ENCODE measurements around the gene NAGK.
"Not testable (repeated sequence)": the region's sequence is repeated elsewhere in the genome, so short reads cannot be mapped to it uniquely, and the experiment has no call there.

The NAGK gene

GRCh38 chr2:71068218-71069035 is at the start of gene NAGK:
Gene NAGK (plus strand): TSS chr2:71068648. CDS start chr2:71068684, 36 bp downstream.
- DNase-seq (ENCODE audit: low read depth in 2 of 2): peak; percentile 93

DNA sequence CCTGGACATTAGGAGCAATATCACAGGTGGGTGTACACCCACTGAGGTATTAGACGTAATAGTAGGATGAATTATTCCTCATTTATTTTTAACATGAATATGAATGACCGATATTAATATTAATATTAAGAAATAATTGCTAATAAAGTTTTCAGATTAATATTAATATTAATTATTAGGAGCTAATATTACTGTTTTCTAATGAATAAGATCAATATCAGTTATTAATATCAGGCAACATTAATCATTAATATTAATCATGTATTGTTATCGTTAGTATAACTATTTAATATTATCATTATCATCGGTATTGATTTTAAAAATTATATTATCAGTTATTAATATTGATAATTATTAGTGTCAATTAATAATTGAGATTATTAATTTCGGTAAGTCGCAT is 48.5 kb upstream of the NAGK start:
- DNase-seq (ENCODE audit: low read depth in 2 of 2): not testable (repeated sequence)

- not testable (repeated sequence) for DNase-seq (ENCODE audit: low read depth in 2 of 2)
Measured at GRCh38 chr2:71021394-71021793, 47.1 kb upstream of the NAGK start.

DNA sequence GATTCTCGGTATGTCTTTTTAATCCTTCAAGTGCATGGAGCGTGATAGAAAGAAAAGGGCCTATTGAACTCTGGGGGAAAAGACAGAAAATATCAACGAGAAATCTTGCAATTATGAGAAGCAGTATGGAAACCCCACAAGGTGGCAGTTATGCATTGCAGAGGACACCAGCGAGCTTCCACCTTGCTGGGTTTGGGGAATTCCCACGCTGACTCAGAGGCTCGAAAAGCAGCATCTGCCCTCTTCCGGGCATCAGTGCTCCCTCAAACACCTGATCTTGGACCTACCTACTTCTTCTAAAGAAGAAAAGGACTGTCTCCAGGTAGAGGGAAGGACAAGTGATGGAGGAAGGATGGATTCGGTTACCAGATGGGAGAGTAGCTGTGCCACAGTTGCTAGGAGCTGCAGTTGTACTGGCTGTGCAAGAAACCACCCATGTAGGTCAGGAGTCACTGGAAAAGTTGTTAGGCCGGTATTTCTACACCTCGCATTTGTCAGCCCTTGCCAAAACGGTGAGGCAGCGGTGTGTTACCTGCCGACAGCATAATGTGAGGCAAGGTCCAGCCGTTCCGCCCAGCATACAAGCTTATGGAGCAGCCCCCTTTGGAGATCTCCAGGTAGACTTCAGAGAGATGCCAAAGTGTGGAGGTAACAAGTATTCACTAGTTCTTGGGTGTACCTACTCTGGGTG is 44.8 kb upstream of the NAGK start:
- DNase-seq (ENCODE audit: low read depth in 2 of 2): peak; percentile 45 to 59

DNA sequence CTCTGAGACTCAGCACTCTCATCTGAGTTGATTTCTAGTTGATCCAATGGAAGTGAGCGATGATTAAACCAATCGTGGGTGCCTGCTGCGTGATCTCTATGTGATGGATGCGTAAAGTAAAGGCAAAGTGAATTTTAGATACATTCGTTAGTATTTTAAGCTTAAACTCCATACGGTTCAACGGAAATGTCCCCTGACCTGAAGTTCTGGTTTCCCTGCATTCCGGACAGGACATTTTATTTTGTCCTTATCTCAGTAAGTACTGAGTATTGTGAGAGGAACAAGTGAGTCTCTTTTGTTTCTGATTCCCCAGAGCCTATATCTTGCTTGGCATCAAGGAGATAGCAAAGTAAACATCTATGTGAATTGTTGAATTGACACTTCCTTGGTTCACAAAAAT is 32.2 kb upstream of the NAGK start:
- not testable (repeated sequence) for DNase-seq (ENCODE audit: low read depth in 2 of 2)

DNA sequence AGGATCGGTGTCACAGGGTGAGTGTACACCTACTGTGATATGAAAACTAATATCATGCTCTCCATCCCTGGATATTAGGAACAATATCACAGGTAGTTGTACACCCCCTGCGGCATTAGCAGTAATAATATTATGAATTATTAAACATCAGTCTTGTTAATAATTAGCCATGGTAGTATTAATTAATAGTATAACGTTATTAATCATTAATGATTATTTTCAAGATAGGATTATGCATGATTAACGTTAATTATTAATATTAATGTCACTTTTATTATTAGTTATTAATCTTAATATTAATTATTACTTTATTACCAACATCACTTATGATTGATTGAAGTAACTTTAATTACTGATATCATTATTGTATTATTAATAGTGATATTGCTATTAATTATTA is 26.2 kb upstream of the NAGK start:
- no peak for DNase-seq (ENCODE audit: low read depth in 2 of 2)

DNA sequence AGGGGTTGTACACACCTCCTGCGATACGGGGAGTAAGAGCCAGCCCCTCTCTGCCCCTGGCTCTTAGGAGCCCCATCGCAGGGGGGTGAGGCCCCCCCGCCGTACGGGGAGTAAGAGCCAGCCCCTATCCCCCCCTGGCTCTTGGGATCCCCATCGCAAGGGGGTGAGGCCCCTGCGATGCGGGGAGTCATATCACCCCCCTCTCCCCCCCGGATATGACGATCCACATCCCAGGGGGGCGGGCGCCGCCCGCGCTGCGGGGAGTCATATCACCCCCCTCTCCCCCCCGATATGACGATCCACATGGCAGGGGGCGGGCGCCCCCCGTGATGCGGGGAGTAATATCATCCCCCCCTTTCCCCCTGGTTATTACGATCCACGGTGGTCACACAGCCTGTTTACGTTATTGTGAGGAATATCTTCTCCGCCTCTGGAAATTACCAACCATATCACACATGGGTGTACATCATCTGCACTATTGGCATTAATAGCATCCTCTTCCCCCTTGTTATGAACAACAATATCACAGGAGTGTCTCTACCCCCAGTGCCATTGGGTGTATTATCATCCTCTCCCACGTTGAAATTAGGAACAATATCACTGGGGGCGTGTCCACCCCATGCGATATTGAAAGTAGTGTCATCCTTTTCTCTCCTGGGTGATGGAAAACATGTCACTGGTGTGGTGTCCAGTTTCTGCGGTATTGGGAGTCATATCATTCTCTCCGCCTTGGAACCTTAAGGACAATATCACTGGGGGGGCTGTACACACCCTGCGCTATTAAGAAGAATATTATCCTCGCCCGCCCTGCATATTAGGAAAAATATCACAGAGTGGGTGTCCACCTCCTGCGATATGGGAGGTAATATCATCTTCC is 24.7 kb upstream of the NAGK start:
- no peak for DNase-seq (ENCODE audit: low read depth in 2 of 2)

DNA sequence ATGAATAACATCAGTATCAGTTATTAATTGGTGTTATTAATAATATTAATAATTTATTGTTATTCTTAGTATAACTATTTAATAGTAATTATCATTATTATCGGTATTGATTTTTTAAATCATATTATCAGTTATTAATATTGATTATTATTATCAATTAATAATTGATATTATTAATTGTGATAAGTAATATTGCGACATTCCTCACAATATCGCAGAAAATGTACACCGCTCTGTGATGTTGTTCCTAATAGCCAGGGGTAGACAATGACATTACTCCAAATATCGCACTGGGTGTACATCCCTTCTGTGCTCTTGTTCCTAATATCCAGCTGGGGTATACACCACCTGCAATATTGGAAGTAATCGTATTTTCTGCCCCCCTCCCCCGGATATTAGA is 23.3 kb upstream of the NAGK start:
- no peak for DNase-seq (ENCODE audit: low read depth in 2 of 2)

DNA sequence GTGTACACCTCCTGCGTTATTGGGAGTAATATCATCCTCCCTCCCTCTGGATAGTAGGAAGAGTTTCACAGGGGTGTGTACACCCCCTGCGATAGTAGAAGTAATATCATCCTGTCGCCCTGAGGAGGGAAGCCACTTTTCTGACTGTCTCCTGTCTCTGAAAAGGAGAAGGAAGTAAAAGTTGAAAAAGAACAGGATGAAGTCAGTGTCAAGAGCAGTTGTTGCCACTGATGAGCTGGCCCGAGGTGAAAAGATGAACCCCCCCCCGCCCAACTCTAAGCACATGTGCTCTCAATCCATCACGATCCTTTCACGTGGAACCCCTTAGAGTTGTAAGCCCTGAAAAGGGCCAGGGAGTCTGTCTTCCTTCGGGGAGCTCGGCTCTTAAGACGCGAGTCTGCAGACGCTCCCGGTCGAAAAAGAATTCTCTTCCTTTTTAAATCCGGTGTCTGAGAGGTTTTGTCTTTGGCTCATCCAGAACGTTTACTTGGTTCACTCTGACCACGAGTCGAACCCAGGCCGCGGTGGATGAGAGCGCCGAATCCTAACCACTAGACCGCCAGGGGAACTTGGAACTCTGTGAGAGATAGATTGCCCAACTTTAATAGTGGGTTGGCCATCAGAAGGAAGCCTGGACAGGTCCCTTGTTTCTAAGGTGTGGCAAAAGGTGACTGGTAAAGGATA is 22.4 kb upstream of the NAGK start:
- no peak for DNase-seq (ENCODE audit: low read depth in 2 of 2)

GRCh38 chr2:71048096-71048495 is 20.4 kb upstream of the NAGK start:
- no peak for DNase-seq (ENCODE audit: low read depth in 2 of 2)

DNA sequence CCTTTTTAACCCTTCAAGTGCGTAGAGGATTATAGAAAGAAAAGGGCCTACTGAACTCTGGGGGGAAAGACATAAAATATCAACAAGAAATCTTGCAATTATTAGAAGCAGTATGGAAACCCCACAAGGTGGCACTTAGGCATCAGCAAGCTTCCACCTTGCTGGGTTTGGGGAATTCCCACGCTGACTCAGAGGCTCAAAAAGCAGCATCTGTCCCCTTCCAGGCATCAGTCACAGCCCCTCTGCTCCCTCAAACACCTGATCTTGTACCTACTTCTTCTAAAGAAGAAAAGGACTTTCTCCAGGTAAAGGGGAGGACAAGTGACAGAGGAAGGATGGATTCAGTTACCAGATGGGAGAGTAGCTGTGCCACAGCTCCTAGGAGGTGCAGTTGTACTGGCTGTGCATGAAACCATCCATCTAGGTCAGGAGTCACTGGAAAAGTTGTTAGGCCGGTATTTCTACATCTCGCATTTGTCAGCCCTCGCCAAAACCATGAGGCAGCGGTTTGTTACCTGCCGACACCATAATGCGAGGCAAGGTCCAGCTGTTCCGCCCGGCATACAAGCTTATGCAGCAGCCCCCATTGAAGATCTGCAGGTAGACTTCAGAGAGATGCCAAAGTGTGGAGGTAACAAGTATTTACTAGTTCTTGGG is 18.6 kb upstream of the NAGK start:
- peak; percentile 47 to 53 for DNase-seq (ENCODE audit: low read depth in 2 of 2)

GRCh38 chr2:71055206-71055740 is 13.2 kb upstream of the NAGK start:
- not testable (repeated sequence) for DNase-seq (ENCODE audit: low read depth in 2 of 2)

DNA sequence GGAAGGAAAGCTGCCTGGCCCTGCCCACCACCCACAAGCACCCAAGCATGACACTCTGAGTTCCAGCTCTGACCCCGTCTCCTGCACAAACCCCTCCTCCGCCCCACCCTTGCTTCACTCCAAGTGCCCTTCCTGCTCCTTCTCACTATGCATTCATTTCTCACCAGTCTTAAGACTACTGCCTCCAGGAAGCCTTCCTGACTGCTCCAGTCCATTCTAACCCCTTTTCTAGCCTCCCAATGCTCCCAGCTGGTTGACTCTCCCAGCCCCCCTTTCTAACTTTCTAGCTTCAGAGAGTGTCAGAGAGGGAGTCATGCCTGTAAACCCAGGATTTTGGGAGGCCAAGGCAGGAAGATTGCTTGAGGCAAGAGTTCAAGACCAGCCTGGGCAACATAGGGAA is 8.2 kb upstream of the NAGK start:
- DNase-seq (ENCODE audit: low read depth in 2 of 2): no peak

GRCh38 chr2:71060871-71061270 is 7.6 kb upstream of the NAGK start:
- DNase-seq (ENCODE audit: low read depth in 2 of 2): no peak

GRCh38 chr2:71063216-71063615 is 5.2 kb upstream of the NAGK start:
- DNase-seq (ENCODE audit: low read depth in 2 of 2): no peak

GRCh38 chr2:71064110-71064611 is 4.3 kb upstream of the NAGK start:
- DNase-seq (ENCODE audit: low read depth in 2 of 2): no peak

GRCh38 chr2:71064754-71065621 is 3.5 kb upstream of the NAGK start:
- no peak for DNase-seq (ENCODE audit: low read depth in 2 of 2)

DNA sequence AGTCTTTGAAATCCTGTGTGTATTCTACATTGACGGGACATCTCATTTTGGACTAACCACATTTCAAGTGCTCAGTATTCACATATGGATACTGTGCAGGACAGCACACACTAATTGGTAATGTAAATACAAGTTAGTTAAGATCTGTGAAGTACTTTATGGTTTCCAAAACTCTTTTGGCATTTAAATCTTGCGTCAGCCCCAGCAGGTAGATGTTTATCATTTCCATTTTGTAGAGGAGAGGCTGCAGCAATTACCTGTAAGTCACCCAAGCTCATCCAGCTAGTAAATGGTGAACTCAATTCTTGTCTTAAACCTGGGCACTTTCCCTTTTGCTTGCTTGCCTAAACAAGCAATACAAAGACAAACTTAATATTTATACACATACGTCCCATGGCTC is 1.6 kb upstream of the NAGK start:
- no peak for DNase-seq (ENCODE audit: low read depth in 2 of 2)

- DNase-seq (ENCODE audit: low read depth in 2 of 2): no peak
Measured at GRCh38 chr2:71067567-71068217, 756 bp upstream of the NAGK start.
